Subcutaneous abdominal adipose tissue (tissue), 5 donors: ENCODE results near the gene USF1.
"Not testable (repeated sequence)": the region's sequence is repeated elsewhere in the genome, so short reads cannot be mapped to it uniquely, and the experiment has no call there.

Experiments
- H3K27ac ChIP-seq: one replicate; pipeline ENCODE4 v1.7.0; 2013; ENCODE audit warnings: low read depth, mild to moderate bottlenecking, inconsistent platforms, low read length, moderate library complexity
- H3K27me3 ChIP-seq, 5 donors: one replicate each; pipeline ENCODE4 v1.7.0; 2013; ENCODE audit warnings: low read length in 5 of 5, inconsistent platforms in 1 of 5; ENCODE audit not compliant: control insufficient read depth in 5 of 5, insufficient read depth in 4 of 5
- H3K36me3 ChIP-seq, 5 donors: one replicate each; pipeline ENCODE4 v1.7.0; 2013; ENCODE audit warnings: low read length in 5 of 5; ENCODE audit not compliant: control insufficient read depth in 5 of 5, insufficient read depth in 5 of 5
- H3K4me1 ChIP-seq, 5 donors: one replicate each; pipeline ENCODE4 v1.7.0; 2013; ENCODE audit warnings: low read length in 5 of 5, mild to moderate bottlenecking in 3 of 5, moderate library complexity in 1 of 5; ENCODE audit not compliant: control insufficient read depth in 5 of 5, insufficient read depth in 5 of 5
- H3K4me3 ChIP-seq, 5 donors: one replicate each; pipeline ENCODE4 v1.7.0; 2013; ENCODE audit warnings: low read length in 5 of 5, low read depth in 1 of 5
- H3K9ac ChIP-seq, 5 donors: one replicate each; pipeline ENCODE4 v1.7.0; 2013; ENCODE audit warnings: low read length in 5 of 5, mild to moderate bottlenecking in 4 of 5, moderate library complexity in 3 of 5
- H3K9me3 ChIP-seq, 5 donors: one replicate each; pipeline ENCODE4 v1.7.0; 2013; ENCODE audit warnings: low read length in 5 of 5; ENCODE audit not compliant: control insufficient read depth in 5 of 5
- donor health status: healthy.
- donor health status: healthy.
- donor health status: healthy.
- donor health status: healthy.
- donor health status: healthy.

The USF1 gene

GRCh38 chr1:161021165-161021969, 24.4 kb downstream of the USF1 start:
- Histone ChIP-seq H3K27me3 (no peaks in the 10 kb centered on the region), H3K9me3 (no peaks in the 10 kb centered on the region), H3K4me1 (peaks cover 3 to 49% (median 44%) of the 10 kb centered on the region in 5 donors), H3K9ac (peak overlapping the region; percentile 1 to 93 (median 84)), H3K36me3 (no peaks in the 10 kb centered on the region), H3K4me3 (peak overlapping the region; percentile 77 to 93 (median 91)), H3K27ac (peak overlapping the region; percentile 94)

GRCh38 chr1:161020509-161021164, 25.1 kb downstream of the USF1 start, which contains the start of gene F11R:
TSS of gene F11R (minus strand) at chr1:161021152. CDS start at chr1:161021073, 79 bp downstream.
- peak within 1 kb of the TSS; percentile 77 to 93 (median 91) for H3K4me3 ChIP-seq
- H3K36me3 ChIP-seq, result no peaks in the 10 kb centered on the region
- peaks cover 3 to 49% (median 44%) of the 10 kb centered on the region in 5 donors for H3K4me1 ChIP-seq
- H3K9me3 ChIP-seq, result no peaks in the 10 kb centered on the region
- peak within 1 kb of the TSS; percentile 94 for H3K27ac ChIP-seq
- peak within 1 kb of the TSS; percentile 69 to 93 (median 84) for H3K9ac ChIP-seq
- no peaks in the 10 kb centered on the region for H3K27me3 ChIP-seq

DNA sequence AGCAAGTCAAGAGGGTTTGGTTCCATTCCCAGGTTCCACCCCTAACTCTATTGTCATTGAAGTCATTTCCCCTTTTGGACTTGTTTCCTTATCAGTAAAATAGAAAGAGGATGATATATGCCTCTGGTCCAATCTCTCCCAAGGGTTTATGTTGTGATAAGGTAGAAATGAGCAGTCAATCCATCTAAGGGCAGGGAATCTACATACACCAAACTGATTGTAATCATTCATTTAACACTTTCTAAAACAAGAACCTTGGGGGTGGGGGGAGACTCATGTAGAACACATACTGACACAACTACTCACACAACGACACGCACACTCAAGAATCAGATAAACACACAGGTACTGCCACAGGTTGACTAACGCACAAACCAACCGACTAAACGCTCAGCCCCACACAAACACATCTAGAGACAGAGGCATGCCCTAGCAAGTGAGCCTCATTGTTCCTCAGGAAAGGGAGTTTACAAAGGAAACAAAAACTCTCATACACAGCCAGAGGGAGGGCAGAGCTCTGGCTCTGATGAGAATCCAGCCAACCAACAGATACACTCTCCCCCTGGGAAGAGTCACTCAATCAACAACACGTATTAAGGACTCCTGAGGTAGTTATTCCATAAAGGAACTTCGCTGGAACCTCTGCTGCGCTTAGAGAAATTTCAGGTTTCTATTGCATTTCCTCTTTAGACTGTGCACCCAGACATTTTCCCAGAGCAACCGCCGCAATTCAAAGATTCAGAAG, 25.9 kb downstream of the USF1 start:
- H3K27ac ChIP-seq, result peak overlapping the region; percentile 94
- H3K9me3 ChIP-seq, result no peaks in the 10 kb centered on the region
- peak overlapping the region; percentile 69 to 93 (median 84) for H3K9ac ChIP-seq
- H3K27me3 ChIP-seq, result no peaks in the 10 kb centered on the region
- H3K4me1 ChIP-seq, result peaks cover 3 to 49% (median 44%) of the 10 kb centered on the region in 5 donors
- no peaks in the 10 kb centered on the region for H3K36me3 ChIP-seq
- peak overlapping the region; percentile 77 to 93 (median 91) for H3K4me3 ChIP-seq

GRCh38 chr1:161019111-161019660, 26.6 kb downstream of the USF1 start:
- H3K9me3 ChIP-seq, H3K36me3 ChIP-seq, H3K27me3 ChIP-seq: not testable (repeated sequence)
- Histone ChIP-seq H3K4me3 (peak overlapping the region in 4 of 5 donors; percentile 86 to 93 (median 92)), H3K27ac (peak overlapping the region; percentile 94), H3K9ac (peak overlapping the region in 2 of 5 donors; percentile 26 to 59), H3K4me1 (peaks cover 3 to 52% (median 48%) of the 10 kb centered on the region in 5 donors)

DNA sequence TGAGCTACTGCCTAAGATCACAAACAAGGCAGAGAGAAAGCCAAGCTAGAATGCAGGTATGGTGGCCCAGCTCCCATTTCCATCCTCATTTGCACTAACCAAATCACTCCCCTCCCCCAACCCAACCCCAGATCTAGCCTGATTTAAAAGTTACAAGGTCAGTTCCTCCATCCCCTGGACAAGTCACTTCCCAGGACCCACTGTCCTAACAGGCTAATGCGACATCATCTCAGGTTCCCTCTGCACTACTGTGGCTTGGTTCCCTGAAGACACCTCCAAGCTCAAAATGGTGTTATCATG, 27.2 kb downstream of the USF1 start:
- H3K27ac ChIP-seq, result peak overlapping the region; percentile 94
- H3K9me3 ChIP-seq, result no peaks in the 10 kb centered on the region
- H3K36me3 ChIP-seq, result no peaks in the 10 kb centered on the region
- peak overlapping the region in 2 of 5 donors; percentile 26 to 59 for H3K9ac ChIP-seq
- H3K4me1 ChIP-seq, result peaks cover 3 to 57% (median 54%) of the 10 kb centered on the region in 5 donors
- peak overlapping the region in 2 of 5 donors; percentile 9 to 17 for H3K4me3 ChIP-seq
- no peaks in the 10 kb centered on the region for H3K27me3 ChIP-seq

GRCh38 chr1:161017756-161018630, 27.8 kb downstream of the USF1 start:
- Histone ChIP-seq H3K27ac (peak overlapping the region; percentile 94), H3K9ac (peak overlapping the region in 3 of 5 donors; percentile 16 to 59 (median 26)), H3K9me3 (no peaks in the 10 kb centered on the region), H3K36me3 (no peaks in the 10 kb centered on the region), H3K27me3 (no peaks in the 10 kb centered on the region), H3K4me1 (peaks cover 3 to 63% (median 60%) of the 10 kb centered on the region in 5 donors), H3K4me3 (peak overlapping the region in 1 of 5 donors; percentile 7)

DNA sequence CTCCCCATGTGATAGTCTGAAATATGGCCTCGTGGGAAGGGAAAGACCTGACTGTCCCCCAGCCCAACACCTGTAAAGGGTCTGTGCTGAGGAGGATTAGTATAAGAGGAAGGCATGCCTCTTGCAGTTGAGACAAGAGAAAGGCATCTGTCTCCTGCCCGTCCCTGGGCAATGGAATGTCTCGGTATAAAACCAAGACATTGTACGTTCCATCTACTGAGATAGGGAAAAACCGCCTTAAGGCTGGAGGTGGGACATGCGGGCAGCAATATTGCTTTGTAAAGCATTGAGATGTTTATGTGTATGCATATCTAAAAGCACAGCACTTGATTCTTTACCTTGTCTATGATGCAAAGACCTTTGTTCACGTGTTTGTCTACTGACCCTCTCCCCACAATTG, 28.6 kb downstream of the USF1 start:
- H3K27ac ChIP-seq, result peak overlapping the region; percentile 94
- not testable (repeated sequence) for H3K36me3 ChIP-seq, H3K4me3 ChIP-seq, H3K9me3 ChIP-seq, H3K9ac ChIP-seq, H3K27me3 ChIP-seq
- H3K4me1 ChIP-seq, result peaks cover 3 to 65% (median 64%) of the 10 kb centered on the region in 5 donors

DNA sequence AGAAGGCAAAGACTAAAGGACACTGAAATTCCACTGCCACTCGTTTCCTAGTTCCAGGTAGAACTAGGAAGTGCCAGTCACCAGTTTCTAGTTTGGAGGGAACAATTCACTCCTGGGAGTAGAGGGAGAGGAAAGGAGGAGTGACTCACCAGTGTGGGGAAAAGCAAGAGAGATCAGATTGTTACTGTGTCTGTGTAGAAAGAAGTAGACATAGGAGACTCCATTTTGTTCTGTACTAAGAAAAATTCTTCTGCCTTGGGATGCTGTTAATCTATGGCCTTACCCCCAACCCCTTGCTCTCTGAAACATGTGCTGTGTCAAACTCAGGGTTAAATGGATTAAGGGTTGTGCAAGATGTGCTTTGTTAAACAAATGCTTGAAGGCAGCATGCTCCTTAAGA, 29.1 kb downstream of the USF1 start:
- not testable (repeated sequence) for H3K9me3 ChIP-seq, H3K9ac ChIP-seq, H3K27me3 ChIP-seq, H3K36me3 ChIP-seq, H3K27ac ChIP-seq, H3K4me3 ChIP-seq
- peaks cover 3 to 66% (median 63%) of the 10 kb centered on the region in 5 donors for H3K4me1 ChIP-seq
